HEK293 (cell line): Measurements from ENCODE around the gene TMEM19.

Source experiments
- CTCF ChIA-PET: fragments of 350-600 bp; formaldehyde crosslinking; extraction: SDS; loops from one replicate; lab custom pipeline; 2021; ENCODE audit warnings: antibody characterized with exemption; lab: Yijun Ruan, JAX
- POLR2A ChIA-PET: fragments of 300-600 bp; formaldehyde crosslinking; extraction: SDS; loops from one replicate; lab custom pipeline; 2020; ENCODE audit warnings: antibody characterized with exemption, inconsistent platforms; lab: Yijun Ruan, JAX
- H3K27ac ChIP-seq: fragments of 200-500 bp; sonication (Bioruptor generic); 2 replicates; pipeline ENCODE4 v1.5.1; 2014; ENCODE audit warnings: low read depth, low read length, control low read depth, inconsistent platforms; ENCODE audit errors: extremely low read depth
- H3K36me3 ChIP-seq, 2 experiments: fragments of 200-500 bp in 1 of 2; sonication (Bioruptor generic) in 1 of 2; 1 replicate in 1 of 2; 2 replicates in 1 of 2; pipeline ENCODE4 v1.5.1; 2014 to 2017; ENCODE audit warnings: inconsistent platforms in 2 of 2, low read length in 2 of 2; ENCODE audit not compliant: control insufficient read depth in 2 of 2, insufficient read depth in 1 of 2
- H3K4me1 ChIP-seq: fragments of 200-500 bp; sonication (Bioruptor generic); 2 replicates; pipeline ENCODE4 v1.5.1; 2014; ENCODE audit warnings: mild to moderate bottlenecking, low read length, inconsistent platforms; ENCODE audit not compliant: control insufficient read depth, insufficient read depth
- H3K4me3 ChIP-seq: 2 replicates; pipeline ENCODE4 v1.5.1; 2011; ENCODE audit warnings: low read depth, mild to moderate bottlenecking, control low read depth, low read length, moderate library complexity
- H3K9me3 ChIP-seq: fragments of 200-500 bp; sonication (Bioruptor generic); 2 replicates; pipeline ENCODE4 v1.5.1; 2014; ENCODE audit warnings: low read depth, low read length, inconsistent platforms; ENCODE audit not compliant: control insufficient read depth, insufficient read depth
- CTCF ChIP-seq: fragments of 450-650 bp; formaldehyde crosslinking; IDR thresholded peaks from 2 replicates; pipeline ENCODE4 v1.5.1; 2016; ENCODE audit warnings: missing biosample characterization, missing genetic modification characterization
- KLF16 ChIP-seq: fragments of 450-650 bp; formaldehyde crosslinking; IDR thresholded peaks from 2 replicates; pipeline ENCODE4 v1.5.1; 2017; ENCODE audit warnings: missing biosample characterization, missing genetic modification characterization
- KLF8 ChIP-seq: fragments of 450-650 bp; formaldehyde crosslinking; IDR thresholded peaks from 2 replicates; pipeline ENCODE4 v1.5.1; 2016; ENCODE audit warnings: missing biosample characterization, missing genetic modification characterization
- PATZ1 ChIP-seq: fragments of 450-650 bp; formaldehyde crosslinking; IDR thresholded peaks from 2 replicates; pipeline ENCODE4 v1.5.1; 2016; ENCODE audit warnings: missing biosample characterization, missing genetic modification characterization
- SCRT1 ChIP-seq: fragments of 450-650 bp; formaldehyde crosslinking; IDR thresholded peaks from 2 replicates; pipeline ENCODE4 v1.5.1; 2016; ENCODE audit warnings: missing biosample characterization, missing genetic modification characterization, borderline replicate concordance
- SETDB1 ChIP-seq: IDR thresholded peaks from one replicate; pipeline ENCODE4 v1.6.1; 2017; ENCODE audit warnings: mild to moderate bottlenecking, low read length, moderate library complexity, mixed read lengths; ENCODE audit not compliant: insufficient read length
- SP7 ChIP-seq: fragments of 450-650 bp; formaldehyde crosslinking; IDR thresholded peaks from 2 replicates; pipeline ENCODE4 v1.5.1; 2016; ENCODE audit warnings: missing biosample characterization, missing genetic modification characterization
- ZBTB44 ChIP-seq: fragments of 450-650 bp; IDR thresholded peaks from 2 replicates; pipeline ENCODE4 v1.5.1; 2018; ENCODE audit warnings: missing biosample characterization, mild to moderate bottlenecking, missing genetic modification characterization
- ZFP41 ChIP-seq: fragments of 450-650 bp; formaldehyde crosslinking; IDR thresholded peaks from 2 replicates; pipeline ENCODE4 v1.5.1; 2016; ENCODE audit warnings: missing biosample characterization, missing genetic modification characterization, borderline replicate concordance
- ZFP69B ChIP-seq: fragments of 450-650 bp; formaldehyde crosslinking; IDR thresholded peaks from 2 replicates; pipeline ENCODE4 v1.5.1; 2016; ENCODE audit warnings: missing biosample characterization, missing genetic modification characterization
- ZNF292 ChIP-seq: fragments of 450-650 bp; formaldehyde crosslinking; IDR thresholded peaks from 2 replicates; pipeline ENCODE4 v1.5.1; 2016; ENCODE audit warnings: low read depth, missing biosample characterization, missing genetic modification characterization, borderline replicate concordance
- ZNF350 ChIP-seq: fragments of 450-650 bp; formaldehyde crosslinking; IDR thresholded peaks from 2 replicates; pipeline ENCODE4 v1.5.0; 2017; ENCODE audit warnings: missing biosample characterization, mild to moderate bottlenecking, missing genetic modification characterization
- ZNF37A ChIP-seq: fragments of 450-650 bp; IDR thresholded peaks from 2 replicates; pipeline ENCODE4 v1.5.1; 2018; ENCODE audit warnings: missing biosample characterization, missing genetic modification characterization
- ZNF610 ChIP-seq: fragments of 450-650 bp; formaldehyde crosslinking; IDR thresholded peaks from 2 replicates; pipeline ENCODE4 v1.5.1; 2016; ENCODE audit warnings: missing biosample characterization, missing genetic modification characterization, borderline replicate concordance
- ZNF664 ChIP-seq: fragments of 450-650 bp; formaldehyde crosslinking; IDR thresholded peaks from 2 replicates; pipeline ENCODE4 v1.5.1; 2016; ENCODE audit warnings: missing biosample characterization, missing genetic modification characterization
- ZNF677 ChIP-seq: fragments of 450-650 bp; IDR thresholded peaks from 2 replicates; pipeline ENCODE4 v1.5.0; 2018; ENCODE audit warnings: missing biosample characterization, mild to moderate bottlenecking, missing genetic modification characterization, moderate library complexity
- ZNF704 ChIP-seq: fragments of 450-650 bp; formaldehyde crosslinking; IDR thresholded peaks from 2 replicates; pipeline ENCODE4 v1.5.1; 2016; ENCODE audit warnings: missing biosample characterization, missing genetic modification characterization
- ZNF707 ChIP-seq: fragments of 450-650 bp; formaldehyde crosslinking; IDR thresholded peaks from 2 replicates; pipeline ENCODE4 v1.5.1; 2016; ENCODE audit warnings: missing biosample characterization, missing genetic modification characterization
- ZNF76 ChIP-seq: fragments of 450-650 bp; formaldehyde crosslinking; IDR thresholded peaks from 2 replicates; pipeline ENCODE4; 2016; ENCODE audit warnings: low read depth, missing biosample characterization, missing genetic modification characterization, borderline replicate concordance
- ZNF792 ChIP-seq: fragments of 450-650 bp; formaldehyde crosslinking; IDR thresholded peaks from 2 replicates; pipeline ENCODE4 v1.5.1; 2016; ENCODE audit warnings: missing biosample characterization, missing genetic modification characterization

TMEM19 gene

GRCh38 chr12:71653137-71653536 lies 32.7 kb upstream of the TMEM19 start:
- Histone ChIP-seq H3K36me3 (peaks cover 38 to 76% of the 10 kb centered on the region in 2 experiments), H3K4me3 (no peak overlapping the region), H3K27ac (no peak overlapping the region), H3K9me3 (no peaks in the 10 kb centered on the region), H3K4me1 (peaks cover 2% of the 10 kb centered on the region; the same call in 1 of the 2 replicates)
- TF ChIP-seq ZNF610 (0 out of 2 replicates have a peak, but pooled peaks have one; percentile 21), ZNF350 (no peak), CTCF (tag by site-specific recombination) (no peak), SETDB1 (peak; percentile 77)
- ChIA-PET POLR2A (interaction anchor here (0.7 kb wide), 1 partner anchor 65 kb away, joined by 4 read pairs; no protein-coding TSS in a partner anchor), CTCF (interaction anchor here (0.6 to 2.0 kb wide), 2 partner anchors 16 to 236 kb away, joined by 4 read pairs; no protein-coding TSS in a partner anchor)

GRCh38 chr12:71654200-71654599 lies 31.7 kb upstream of the TMEM19 start:
- ChIA-PET CTCF (interaction anchor here (2.0 kb wide), 1 partner anchor 17 kb away, joined by 4 read pairs; no protein-coding TSS in a partner anchor), POLR2A (no interaction called here)
- Histone ChIP-seq H3K36me3 (peaks cover 41 to 79% of the 10 kb centered on the region in 2 experiments), H3K9me3 (no peaks in the 10 kb centered on the region), H3K27ac (no peak overlapping the region), H3K4me1 (peaks cover 2% of the 10 kb centered on the region; the same call in 1 of the 2 replicates), H3K4me3 (no peak overlapping the region)
- no peak for TF ChIP-seq SCRT1 (tag by site-specific recombination)
- TF ChIP-seq ZNF792 (tag by site-specific recombination): no peak
- no peak for TF ChIP-seq SP7
- TF ChIP-seq ZFP69B (tag by site-specific recombination): no peak
- TF ChIP-seq ZBTB44 (tag by site-specific recombination): no peak
- no peak for TF ChIP-seq PATZ1 (tag by site-specific recombination)
- TF ChIP-seq ZNF37A: no peak
- TF ChIP-seq ZFP41 (tag by site-specific recombination): no peak
- no peak for TF ChIP-seq ZNF707 (tag by site-specific recombination)
- no peak for TF ChIP-seq ZNF292 (tag by site-specific recombination)

GRCh38 chr12:71655495-71655894 lies 30.4 kb upstream of the TMEM19 start:
- ChIA-PET POLR2A (no interaction called here), CTCF (interaction anchor here (0.7 to 1.3 kb wide), 2 partner anchors 19 to 1217 kb away, joined by 3 to 5 read pairs; no protein-coding TSS in a partner anchor)
- peaks cover 2% of the 10 kb centered on the region; the same call in 1 of the 2 replicates for H3K4me1 ChIP-seq
- no peaks in the 10 kb centered on the region for H3K9me3 ChIP-seq
- H3K36me3 ChIP-seq: peaks cover 44 to 84% of the 10 kb centered on the region in 2 experiments
- H3K4me3 ChIP-seq: no peak overlapping the region
- H3K27ac ChIP-seq: no peak overlapping the region
- TF ChIP-seq ZNF677 (tag by site-specific recombination): no peak
- TF ChIP-seq ZNF350: no peak
- no peak for TF ChIP-seq ZNF704
- TF ChIP-seq KLF16 (tag by site-specific recombination): no peak
- TF ChIP-seq KLF8 (tag by site-specific recombination): no peak
- no peak for TF ChIP-seq ZNF664
- no peak for TF ChIP-seq ZNF76 (tag by site-specific recombination)
